A673 (cell line): ENCODE data around the gene RNU1-4.
"Not testable (repeated sequence)": the region's sequence is repeated elsewhere in the genome, so short reads cannot be mapped to it uniquely, and the experiment has no call there.

ENCODE experiments used
- EZH2 ChIP-seq: fragments of 200-600 bp; sonication (generic); IDR thresholded peaks from 2 replicates; pipeline ENCODE4 v1.6.1; 2017; ENCODE audit warnings: borderline replicate concordance, low read depth, mild to moderate bottlenecking, mixed read lengths, antibody characterized with exemption, low read length; ENCODE audit not compliant: poor library complexity, severe bottlenecking
- TF ChIP-seq, protein P1 (sequence below): fragments of 300-800, 200-600 bp; sonication (generic); conservative IDR thresholded peaks from 2 replicates; pipeline ENCODE4 v1.5.1; 2017; ENCODE audit warnings: low read depth, mild to moderate bottlenecking, antibody characterized with exemption, low read length, moderate library complexity, mixed read lengths

DNA sequence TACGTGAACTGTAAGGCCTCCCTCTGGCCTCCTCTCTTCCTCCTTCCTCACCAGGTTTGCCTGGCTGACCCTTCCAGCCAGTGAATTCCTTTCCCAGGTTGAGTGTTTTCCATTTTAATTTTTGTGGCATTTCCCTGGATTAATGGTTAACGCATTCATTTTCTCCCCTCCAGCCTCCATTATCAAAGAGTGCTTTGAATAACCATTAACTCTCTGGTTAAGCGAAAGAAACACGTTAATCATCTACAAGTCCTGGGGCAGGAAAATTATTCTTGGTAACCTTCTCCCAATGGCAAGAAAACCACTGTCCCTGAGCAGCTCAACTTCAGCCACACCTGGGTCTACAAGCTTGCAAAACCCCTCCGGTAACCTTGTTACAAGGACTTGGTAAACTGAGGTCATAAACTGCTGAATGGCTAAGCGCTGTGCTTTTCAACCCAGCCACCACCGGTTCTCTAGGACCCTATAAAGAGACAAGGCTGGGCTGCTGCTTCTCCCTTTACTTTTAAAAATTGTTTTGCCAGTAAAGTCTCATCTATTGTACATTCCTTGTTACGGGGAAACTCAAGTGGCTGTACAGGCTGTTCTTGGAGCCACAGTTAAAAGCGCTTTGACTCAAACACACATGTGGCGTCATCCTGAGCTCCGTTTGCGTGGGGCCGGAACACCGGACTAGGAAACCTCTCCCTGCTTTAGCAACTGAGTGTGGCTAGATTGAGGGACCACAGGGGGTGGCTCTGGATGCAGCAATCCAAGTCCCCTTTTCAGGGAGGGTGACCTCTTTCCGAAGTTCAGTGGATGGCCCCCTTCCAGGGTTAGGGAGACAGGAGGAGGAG, 24.7 kb downstream of the RNU1-4 start:
- TF ChIP-seq, protein P1, sequence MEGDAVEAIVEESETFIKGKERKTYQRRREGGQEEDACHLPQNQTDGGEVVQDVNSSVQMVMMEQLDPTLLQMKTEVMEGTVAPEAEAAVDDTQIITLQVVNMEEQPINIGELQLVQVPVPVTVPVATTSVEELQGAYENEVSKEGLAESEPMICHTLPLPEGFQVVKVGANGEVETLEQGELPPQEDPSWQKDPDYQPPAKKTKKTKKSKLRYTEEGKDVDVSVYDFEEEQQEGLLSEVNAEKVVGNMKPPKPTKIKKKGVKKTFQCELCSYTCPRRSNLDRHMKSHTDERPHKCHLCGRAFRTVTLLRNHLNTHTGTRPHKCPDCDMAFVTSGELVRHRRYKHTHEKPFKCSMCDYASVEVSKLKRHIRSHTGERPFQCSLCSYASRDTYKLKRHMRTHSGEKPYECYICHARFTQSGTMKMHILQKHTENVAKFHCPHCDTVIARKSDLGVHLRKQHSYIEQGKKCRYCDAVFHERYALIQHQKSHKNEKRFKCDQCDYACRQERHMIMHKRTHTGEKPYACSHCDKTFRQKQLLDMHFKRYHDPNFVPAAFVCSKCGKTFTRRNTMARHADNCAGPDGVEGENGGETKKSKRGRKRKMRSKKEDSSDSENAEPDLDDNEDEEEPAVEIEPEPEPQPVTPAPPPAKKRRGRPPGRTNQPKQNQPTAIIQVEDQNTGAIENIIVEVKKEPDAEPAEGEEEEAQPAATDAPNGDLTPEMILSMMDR = not testable (repeated sequence)
- TF ChIP-seq EZH2 = not testable (repeated sequence)
